ENCODE data around the gene GARNL3.

GARNL3 gene

GRCh38 chr9:127390248-127390545 lies 125.6 kb downstream of the GARNL3 start:
- no peak for DNase-seq

GRCh38 chr9:127390563-127390962 lies 126.0 kb downstream of the GARNL3 start:
- no peak for DNase-seq

- no peak for DNase-seq
Measured at GRCh38 chr9:127392166-127392565, 127.6 kb downstream of the GARNL3 start.

GRCh38 chr9:127392976-127393375 lies 128.4 kb downstream of the GARNL3 start:
- DNase-seq = no peak

GRCh38 chr9:127393645-127394044 lies 129.1 kb downstream of the GARNL3 start:
- no peak for DNase-seq

- no peak for DNase-seq
Measured at GRCh38 chr9:127395497-127396252, 131.1 kb downstream of the GARNL3 start.

GRCh38 chr9:127396253-127396807 lies 131.8 kb downstream of the GARNL3 start:
- DNase-seq = no peak

GRCh38 chr9:127396808-127397645 lies 132.5 kb downstream of the GARNL3 start, which contains the start of gene SLC2A8:
TSS of gene SLC2A8 (plus strand) at chr9:127397169. CDS start at chr9:127397231, 62 bp downstream.
- peak; percentile 99 for DNase-seq

GRCh38 chr9:127397646-127398274 lies 133.2 kb downstream of the GARNL3 start:
- DNase-seq = no peak

GRCh38 chr9:127398275-127398647 lies 133.7 kb downstream of the GARNL3 start:
- no peak for DNase-seq

GRCh38 chr9:127398715-127399400 lies 134.3 kb downstream of the GARNL3 start:
- no peak for DNase-seq

GRCh38 chr9:127399736-127400269 lies 135.2 kb downstream of the GARNL3 start:
- no peak for DNase-seq

- DNase-seq = no peak
Measured at GRCh38 chr9:127402401-127403090, 138.0 kb downstream of the GARNL3 start.

- no peak for DNase-seq
Measured at GRCh38 chr9:127403507-127404192, 139.1 kb downstream of the GARNL3 start.

- no peak for DNase-seq
Measured at GRCh38 chr9:127404631-127405030, 140.1 kb downstream of the GARNL3 start.

GRCh38 chr9:127405344-127406125 lies 141.0 kb downstream of the GARNL3 start:
- DNase-seq = peak; percentile 57

- no peak for DNase-seq
Measured at GRCh38 chr9:127406799-127407491, 142.4 kb downstream of the GARNL3 start.

GRCh38 chr9:127407492-127407843 lies 142.9 kb downstream of the GARNL3 start:
- DNase-seq = no peak

- DNase-seq = no peak
Measured at GRCh38 chr9:127411122-127411521, 146.5 kb downstream of the GARNL3 start.

- DNase-seq = no peak
Measured at GRCh38 chr9:127415141-127415540, 150.6 kb downstream of the GARNL3 start.
